DND-41 (cell line): ENCODE data around the gene PDE4DIP.
"Not testable (repeated sequence)": the region's sequence is repeated elsewhere in the genome, so short reads cannot be mapped to it uniquely, and the experiment has no call there.

ENCODE experiments used
- ATAC-seq: fragments of 200-7000 bp; cut with Tn5 transposase; 3 replicates; pipeline ENCODE4 v1.9.1; 2021; ENCODE audit warnings: low read depth; ENCODE audit not compliant: insufficient read depth
- DNase-seq: peaks from one replicate; pipeline ENCODE4 v3.0.0-alpha.2; 2020
- H2AFZ ChIP-seq: 2 replicates; pipeline ENCODE4 v1.6.0; 2012; ENCODE audit warnings: low read depth, low read length
- H3K27ac ChIP-seq: 2 replicates; pipeline ENCODE4 v1.5.1; 2012; ENCODE audit warnings: low read length, inconsistent platforms
- H3K27me3 ChIP-seq: fragments of 200-600 bp; sonication (generic); 2 replicates; pipeline ENCODE4 v1.6.0; 2012; ENCODE audit warnings: low read length, mild to moderate bottlenecking, inconsistent platforms; ENCODE audit not compliant: insufficient read depth, poor library complexity
- H3K36me3 ChIP-seq: 2 replicates; pipeline ENCODE4 v1.5.1; 2012; ENCODE audit warnings: low read length, inconsistent platforms; ENCODE audit not compliant: insufficient read depth
- H3K4me1 ChIP-seq: 2 replicates; pipeline ENCODE4 v1.5.1; 2012; ENCODE audit warnings: mild to moderate bottlenecking, low read length; ENCODE audit not compliant: insufficient read depth
- H3K4me2 ChIP-seq: 2 replicates; pipeline ENCODE4 v1.6.0; 2012; ENCODE audit warnings: mild to moderate bottlenecking, moderate library complexity, low read length, inconsistent platforms; ENCODE audit not compliant: insufficient read depth
- H3K4me3 ChIP-seq, 2 experiments: fragments of 200-600 bp in 1 of 2; shearing (Covaris generic) in 1 of 2; 2 replicates each; pipeline ENCODE4 v1.5.1; 2012 to 2016; ENCODE audit warnings: inconsistent platforms in 2 of 2, low read length in 2 of 2, mild to moderate bottlenecking in 2 of 2, low read depth in 1 of 2, moderate library complexity in 1 of 2
- H3K79me2 ChIP-seq: 2 replicates; pipeline ENCODE4 v1.6.0; 2012; ENCODE audit warnings: low read length, inconsistent platforms; ENCODE audit not compliant: insufficient read depth
- H3K9ac ChIP-seq: 2 replicates; pipeline ENCODE4 v1.6.0; 2012; ENCODE audit warnings: low read depth, mild to moderate bottlenecking, inconsistent platforms, low read length, moderate library complexity
- H3K9me3 ChIP-seq: 2 replicates; pipeline ENCODE4 v1.5.1; 2012; ENCODE audit warnings: low read length, moderate library complexity, mild to moderate bottlenecking, inconsistent platforms; ENCODE audit not compliant: insufficient read depth, severe bottlenecking
- H4K20me1 ChIP-seq: 2 replicates; pipeline ENCODE4 v1.6.0; 2012; ENCODE audit warnings: low read length; ENCODE audit not compliant: insufficient read depth

Gene PDE4DIP

DNA sequence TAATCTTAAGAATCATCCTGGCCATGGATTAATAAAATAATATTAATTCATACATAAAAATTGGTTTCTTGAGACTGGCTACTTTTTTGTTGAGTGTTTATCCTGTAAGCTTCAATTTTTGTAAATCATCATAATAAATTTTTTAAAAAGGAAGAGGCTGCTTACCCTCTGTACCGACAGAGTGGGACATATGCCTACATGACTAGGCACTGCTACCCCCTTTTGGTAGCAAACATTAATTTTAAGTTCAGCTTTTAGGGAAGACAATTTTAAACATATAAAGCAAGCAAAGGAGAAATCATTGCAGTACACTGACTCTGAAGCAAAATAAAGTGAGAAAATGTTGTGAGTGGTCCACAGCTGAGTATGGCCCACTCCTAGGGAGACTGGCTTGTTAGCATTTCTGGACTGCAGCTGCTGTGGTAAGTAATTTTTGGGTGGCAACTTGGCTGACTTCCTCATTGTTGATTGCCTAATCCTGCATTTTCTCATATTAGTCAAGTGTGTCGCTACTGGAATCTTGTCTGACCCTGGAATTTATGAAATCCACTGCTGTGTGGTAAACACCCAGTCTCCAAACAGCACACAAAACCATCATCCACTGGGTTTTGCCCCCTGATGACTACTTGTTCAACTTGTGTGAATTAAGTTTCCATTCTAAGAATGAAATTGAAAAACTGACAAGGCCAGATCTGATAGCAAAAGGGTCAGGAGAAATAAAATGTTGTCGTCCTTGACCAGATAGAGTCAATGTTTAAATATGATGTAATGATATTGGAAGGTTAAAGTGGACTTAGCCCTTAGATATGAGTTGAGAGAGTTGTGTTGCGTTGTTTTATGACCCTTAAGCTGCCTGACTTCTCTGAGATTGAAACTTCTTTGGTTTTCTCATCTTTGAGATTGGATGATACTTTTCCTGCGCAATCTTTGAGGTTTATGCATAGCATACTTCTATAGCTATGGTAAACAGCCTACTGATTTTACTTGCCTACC, 50.4 kb downstream of the PDE4DIP start:
- not testable (repeated sequence) for H3K9ac ChIP-seq, H3K79me2 ChIP-seq, H3K4me1 ChIP-seq, H3K27ac ChIP-seq, H3K27me3 ChIP-seq, ATAC-seq, H4K20me1 ChIP-seq, H3K4me3 ChIP-seq, H3K4me2 ChIP-seq, H3K36me3 ChIP-seq, H3K9me3 ChIP-seq, DNase-seq, H2AFZ ChIP-seq

DNA sequence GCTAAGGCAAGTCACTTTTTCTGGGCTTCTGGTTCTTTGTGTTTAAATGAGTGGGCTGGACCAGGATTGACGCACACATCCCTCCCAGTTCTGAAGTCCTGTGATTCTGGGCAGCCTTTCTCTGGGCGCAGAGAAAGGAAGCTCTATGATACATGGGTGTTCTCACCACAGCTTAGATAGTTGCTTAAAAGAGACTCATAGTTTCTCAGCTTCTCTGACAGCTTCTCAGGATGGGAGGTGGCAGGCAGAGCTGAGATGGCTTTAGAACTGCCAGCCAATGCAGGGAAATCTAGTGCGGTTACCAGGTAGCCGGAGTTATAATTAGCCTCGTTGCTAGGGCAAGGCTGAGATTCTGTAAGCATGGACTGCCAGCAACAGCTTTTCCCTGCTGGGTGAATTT, 55.8 kb downstream of the PDE4DIP start:
- not testable (repeated sequence) for DNase-seq, ATAC-seq

DNA sequence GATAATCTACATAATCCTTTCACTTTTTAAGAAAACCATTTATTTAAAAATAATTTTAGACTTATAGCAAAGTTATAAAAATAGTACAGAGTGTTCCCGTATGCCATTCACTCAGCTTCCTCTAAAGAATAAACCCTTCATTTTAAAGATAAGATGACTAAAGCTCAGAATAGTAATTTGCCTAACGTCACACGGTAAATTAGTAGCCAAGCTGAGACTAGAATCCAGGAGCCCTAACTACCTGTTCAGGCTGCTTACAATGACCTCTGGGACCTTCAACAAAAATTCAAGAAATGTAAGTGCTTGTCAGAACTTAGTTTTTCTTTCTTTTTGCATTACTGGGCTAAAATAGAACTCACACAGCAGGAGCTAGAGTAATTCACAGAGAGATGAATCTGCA, 56.5 kb downstream of the PDE4DIP start:
- not testable (repeated sequence) for H3K9me3 ChIP-seq, H3K4me3 ChIP-seq

More for the DNA sequence above, 55.8 kb downstream of the PDE4DIP start:
- H3K4me3 ChIP-seq, H3K9me3 ChIP-seq, H3K4me1 ChIP-seq, H3K27ac ChIP-seq, H3K27me3 ChIP-seq, H4K20me1 ChIP-seq, H3K9ac ChIP-seq, H3K36me3 ChIP-seq, H2AFZ ChIP-seq, H3K4me2 ChIP-seq, H3K79me2 ChIP-seq: not testable (repeated sequence)

DNA sequence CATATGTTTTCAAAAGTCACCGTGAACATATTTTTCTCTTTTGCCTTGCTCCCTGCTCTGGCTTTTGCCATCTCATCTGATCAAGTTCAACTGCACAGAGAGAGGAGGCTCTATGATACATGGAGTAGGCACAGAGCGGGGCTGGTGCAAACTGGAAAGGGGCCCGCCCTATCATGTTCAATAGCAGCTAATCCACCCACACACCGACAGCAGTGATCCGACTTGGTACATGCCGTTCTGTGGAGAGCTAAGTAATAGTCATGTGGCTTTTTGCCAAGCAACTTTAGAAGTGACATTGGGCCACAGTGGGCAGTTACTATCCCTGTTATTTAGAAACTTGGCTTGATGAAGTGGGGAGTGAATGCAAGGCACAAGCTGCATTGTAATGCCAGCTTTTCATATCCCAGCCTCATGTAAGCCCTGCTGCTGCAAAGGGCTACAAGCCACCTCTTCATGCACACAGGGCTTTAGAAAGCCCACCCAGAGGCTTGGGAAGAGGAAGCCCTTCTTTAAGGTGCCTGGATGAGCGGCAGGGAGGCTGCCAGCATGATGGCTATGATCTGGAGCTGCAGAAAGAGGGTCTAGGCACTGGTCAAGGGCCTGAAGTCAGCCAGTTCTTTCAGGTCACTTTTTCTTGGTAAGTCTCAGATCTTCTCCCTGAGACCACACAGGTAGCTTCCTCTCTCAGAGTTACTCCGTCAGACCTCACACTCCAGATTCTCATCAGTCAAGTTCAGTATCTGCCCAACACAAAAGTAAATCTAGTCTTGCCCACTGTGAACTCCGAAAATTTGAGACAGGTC, 57.1 kb downstream of the PDE4DIP start:
- H3K36me3 ChIP-seq, H3K4me2 ChIP-seq, H3K4me3 ChIP-seq, ATAC-seq, H2AFZ ChIP-seq, H3K79me2 ChIP-seq, H4K20me1 ChIP-seq, H3K4me1 ChIP-seq, DNase-seq, H3K27ac ChIP-seq, H3K9me3 ChIP-seq, H3K27me3 ChIP-seq, H3K9ac ChIP-seq: not testable (repeated sequence)

More for the DNA sequence above, 56.5 kb downstream of the PDE4DIP start:
- H3K79me2 ChIP-seq, H2AFZ ChIP-seq, H3K4me2 ChIP-seq, H4K20me1 ChIP-seq, H3K27me3 ChIP-seq, H3K36me3 ChIP-seq, H3K4me1 ChIP-seq, ATAC-seq, H3K27ac ChIP-seq, H3K9ac ChIP-seq, DNase-seq: not testable (repeated sequence)

DNA sequence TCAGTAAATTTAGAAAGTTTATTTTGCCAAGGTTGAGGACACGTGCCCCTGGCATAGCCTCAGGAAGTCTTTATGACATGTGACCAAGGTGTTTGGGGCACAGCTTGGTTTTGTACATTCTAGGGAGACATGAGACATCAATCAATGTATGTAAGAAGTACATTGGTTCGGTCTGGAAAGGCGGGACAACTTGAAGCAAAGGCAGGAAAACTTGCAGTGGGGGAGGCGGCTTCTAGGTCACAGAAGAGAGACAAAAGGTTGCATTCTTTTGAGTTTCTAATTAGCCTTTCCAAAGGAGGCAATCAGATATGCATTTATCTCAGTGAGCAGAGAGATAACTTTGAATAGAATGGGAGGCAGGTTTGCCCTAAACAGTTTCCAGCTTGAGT, 57.7 kb downstream of the PDE4DIP start:
- not testable (repeated sequence) for ATAC-seq, H3K27me3 ChIP-seq, H3K4me3 ChIP-seq, H2AFZ ChIP-seq, H3K9ac ChIP-seq, DNase-seq, H3K9me3 ChIP-seq, H4K20me1 ChIP-seq, H3K79me2 ChIP-seq, H3K36me3 ChIP-seq, H3K27ac ChIP-seq, H3K4me1 ChIP-seq, H3K4me2 ChIP-seq

DNA sequence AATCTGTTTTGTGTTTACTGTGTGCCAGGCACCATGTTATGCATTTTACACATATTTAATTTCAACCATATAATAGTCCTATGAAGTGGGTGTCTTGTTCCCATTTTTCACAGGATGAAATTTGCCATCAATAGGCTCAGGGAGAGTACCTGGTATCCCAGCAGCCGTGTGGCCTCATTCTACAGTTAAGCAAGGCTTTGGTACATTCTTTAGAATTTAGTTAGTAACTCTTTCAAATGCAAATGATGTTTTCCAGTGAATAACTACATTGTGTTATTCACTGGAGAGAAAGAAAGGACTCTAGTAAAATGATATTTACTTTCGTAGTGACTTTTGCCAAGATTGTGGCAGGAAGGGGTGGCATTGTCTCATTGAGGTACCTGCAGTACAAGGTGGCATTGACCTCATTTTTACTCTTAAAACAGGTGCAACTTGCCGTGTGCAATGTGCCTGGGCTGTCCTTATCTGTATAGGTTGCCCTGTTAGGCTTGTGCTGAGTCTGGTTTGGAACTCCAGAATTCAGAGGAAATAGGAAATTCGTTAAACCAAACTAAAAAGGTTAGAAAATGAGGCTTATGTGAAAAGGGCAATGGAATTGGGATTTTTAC, 65.1 kb downstream of the PDE4DIP start:
- not testable (repeated sequence) for H3K79me2 ChIP-seq, H4K20me1 ChIP-seq, H3K4me3 ChIP-seq, H3K36me3 ChIP-seq, H3K27ac ChIP-seq, H3K9ac ChIP-seq, H3K9me3 ChIP-seq, H3K27me3 ChIP-seq, DNase-seq, ATAC-seq, H2AFZ ChIP-seq, H3K4me1 ChIP-seq, H3K4me2 ChIP-seq

DNA sequence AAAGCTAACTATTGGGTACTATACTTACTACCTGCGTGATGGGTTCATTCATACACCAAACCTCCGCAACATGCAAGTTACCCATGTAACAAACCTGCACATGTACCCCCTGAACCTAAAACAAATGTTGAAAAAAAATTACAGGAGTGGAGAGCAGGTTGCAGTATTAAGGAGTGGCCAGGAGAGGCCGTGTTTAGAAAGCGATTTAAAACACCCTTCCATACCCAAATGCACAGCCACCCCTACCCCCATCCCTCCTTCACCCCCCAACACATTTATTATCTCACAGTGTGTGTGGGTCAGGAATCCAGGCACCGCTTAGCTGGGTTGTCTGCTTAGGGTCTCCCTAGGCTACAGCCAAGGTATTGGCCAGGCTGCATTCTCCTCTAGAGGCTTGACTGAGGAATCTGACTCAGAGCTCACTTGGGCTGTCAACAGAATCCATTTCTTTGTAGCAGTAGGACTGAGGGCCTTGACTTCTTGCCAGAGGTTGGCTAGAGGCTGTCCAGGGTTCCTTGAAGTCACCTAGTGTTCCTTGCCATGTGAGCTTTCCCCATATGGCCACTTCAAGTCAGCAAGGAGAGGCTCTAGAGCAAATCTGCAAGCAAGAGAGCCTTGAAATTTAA, 67.2 kb downstream of the PDE4DIP start:
- H3K4me3 ChIP-seq, H3K36me3 ChIP-seq, H2AFZ ChIP-seq, H3K27ac ChIP-seq, H3K9ac ChIP-seq, H3K4me2 ChIP-seq, H4K20me1 ChIP-seq, H3K79me2 ChIP-seq, DNase-seq, H3K4me1 ChIP-seq, H3K9me3 ChIP-seq, H3K27me3 ChIP-seq, ATAC-seq: not testable (repeated sequence)
